ENCODE measurements around the gene PRR22.

- TF ChIP-seq CTCF (IDR thresholded peaks at IDR 0.05 in 2 of 3, conservative IDR thresholded peaks at IDR 0.05 in 1 of 3; ENCODE audit: insufficient read depth in 2 of 3, low read depth in 1 of 3, low read length in 3 of 3) (no peak), E2F1 (CRISPR knock-in tag; IDR thresholded peaks at IDR 0.05) (no peak), MAX (CRISPR knock-in tag; IDR thresholded peaks at IDR 0.05) (no peak), ZNF592 (IDR thresholded peaks at IDR 0.05) (no peak), SIRT6 (IDR thresholded peaks at IDR 0.05; ENCODE audit: low read depth, low read length) (no peak), ZNF436 (CRISPR knock-in tag; IDR thresholded peaks at IDR 0.05) (no peak)
Observed at GRCh38 chr19:5809469-5809868, 24.9 kb upstream of the PRR22 start.

Data from K562 (cell line).